Measurements from ENCODE around the gene INTS3. TPM values are rescaled to one million over a fixed set of nuclear protein-coding genes. Genes with fewer than 3 reads are reported as not detected.

The INTS3 gene
- total and polyA plus RNA-seq, 9 of the 15 experiments (the other 6 are each of a cell fraction or from before 2014, with no cell fraction given): 6.3 to 24.1 (median 14.3) TPM

GRCh38 chr1:153771841-153772593, 44.2 kb downstream of the INTS3 start (continued):
- TF ChIP-seq ZBTB33 (CRISPR knock-in tag; IDR thresholded peaks at IDR 0.05) (peak; percentile 32; the same call in 1 of the 2 replicates), ZBTB1 (CRISPR knock-in tag; IDR thresholded peaks at IDR 0.05; ENCODE audit: borderline replicate concordance, low read depth) (0 out of 2 replicates have a peak, but pooled peaks have one; percentile 32)

- no peaks in the 10 kb centered on the region for H4K20me1 ChIP-seq (replicated peaks; ENCODE audit: control insufficient read depth, insufficient read depth, low read length)
- no peak for FAIRE-seq
- H3K9ac ChIP-seq (ENCODE audit: insufficient read depth in 1 of 2, low read depth in 2 of 2, low read length in 2 of 2): no peak overlapping the region
- BruUV-seq (replicated peaks): TSS peak; percentile 56
- H2AFZ ChIP-seq (ENCODE audit: low read depth, low read length): no peak overlapping the region
- no peak for ATAC-seq
- no peaks in the 10 kb centered on the region for H3K9me1 ChIP-seq (ENCODE audit: control insufficient read depth, insufficient read depth, low read length)
- in situ Hi-C loops (cut with MboI) (no loop called here), intact Hi-C loops (cut with micrococcal nuclease) (loop anchor here (5.0 to 10.0 kb wide), 2 partner anchors 96 to 259 kb away; partner anchors contain the start of gene NPR1)
- 58% methylated on average over 10 of the region's 12 CpGs for WGBS (ENCODE audit: insufficient coverage, low coverage, missing lambda C conversion rate)
- no peak overlapping the region for H3K4me3 ChIP-seq
- H3K27ac ChIP-seq (ENCODE audit: extremely low read depth, low read depth, low read length): no peak overlapping the region
- TF ChIP-seq EGR1 (conservative IDR thresholded peaks at IDR 0.05) (peak; percentile 32; the same call in 1 of the 2 replicates), NKRF (IDR thresholded peaks at IDR 0.05; ENCODE audit: borderline replicate concordance) (no peak)
- peaks cover 35% of the 10 kb centered on the region for H3K36me3 ChIP-seq (ENCODE audit: control insufficient read depth, insufficient read depth, low read length)
- peaks cover 4 to 35% of the 10 kb centered on the region in 2 experiments; a peak in 4 of 5 replicates for H3K4me1 ChIP-seq (replicated peaks in 1 of 2; ENCODE audit: control insufficient read depth in 2 of 2, insufficient read depth in 2 of 2, low read length in 2 of 2)
- ChIA-PET CTCF (ENCODE audit: low intra/inter-chr PET ratio) (interaction anchor here (1.7 kb wide), 1 partner anchor 262 kb away, joined by 4 read pairs; no protein-coding TSS in a partner anchor), POLR2A (interaction anchor here (0.6 to 1.3 kb wide), 3 partner anchors 8 to 114 kb away, joined by 3 read pairs; no protein-coding TSS in a partner anchor)
- no peaks in the 10 kb centered on the region for H3K9me3 ChIP-seq (replicated peaks; ENCODE audit: control insufficient read depth, insufficient read depth, low read depth, low read length)
- H3K79me2 ChIP-seq (ENCODE audit: control insufficient read depth, insufficient read depth, low read length): no peaks in the 10 kb centered on the region
- no peaks in the 10 kb centered on the region for H3K27me3 ChIP-seq (ENCODE audit: control insufficient read depth in 2 of 2, insufficient read depth in 2 of 2, low read length in 2 of 2)
- no peak overlapping the region for H3K4me2 ChIP-seq (ENCODE audit: insufficient read depth, low read length)
- DNase-seq (ENCODE audit: extremely low read depth in 1 of 4, low spot score in 3 of 4): no peak
Observed at GRCh38 chr1:153773096-153773921, 45.5 kb downstream of the INTS3 start.

Data from K562 (cell line).